ENCODE data around the gene PPP6R1.
"Not testable (repeated sequence)": the region's sequence is repeated elsewhere in the genome, so short reads cannot be mapped to it uniquely, and the experiment has no call there.

Gene PPP6R1

DNA sequence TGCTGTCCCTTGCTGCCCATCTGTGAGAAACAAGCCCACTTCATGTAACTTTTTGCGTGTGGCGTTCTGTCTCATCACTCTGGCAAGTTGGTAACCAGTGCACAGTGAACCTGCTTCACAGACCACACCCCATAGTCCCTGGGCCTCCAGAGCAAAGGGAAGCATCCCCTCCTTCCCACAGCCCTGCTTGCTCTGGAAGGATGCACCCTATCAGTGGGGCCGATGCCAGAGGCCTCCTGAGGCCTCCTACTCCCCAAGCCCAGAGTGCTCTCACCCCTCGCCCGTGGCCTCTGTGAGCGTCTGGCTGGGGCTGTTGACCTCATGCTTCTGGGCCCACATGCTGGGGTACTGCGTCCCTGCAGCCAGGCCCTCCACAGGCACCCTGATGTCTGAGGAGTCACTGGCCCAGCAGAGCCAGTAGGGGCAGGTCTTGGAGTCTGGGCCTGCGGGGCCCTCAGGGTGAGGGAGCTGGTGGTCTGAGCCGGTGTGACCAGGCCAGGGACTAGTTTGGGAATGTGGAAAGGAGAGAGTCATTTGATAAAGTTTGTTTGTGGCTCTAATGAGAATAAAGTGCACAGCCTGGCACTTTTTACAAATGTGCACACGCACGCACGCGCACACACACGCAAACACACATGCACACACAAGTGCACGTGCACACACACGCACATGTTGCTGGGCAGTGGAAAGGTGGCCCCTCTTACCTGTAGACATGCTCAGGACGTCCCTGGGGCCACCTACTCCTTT lies 35.4 kb downstream of the PPP6R1 start:
- no peak for DNase-seq

DNA sequence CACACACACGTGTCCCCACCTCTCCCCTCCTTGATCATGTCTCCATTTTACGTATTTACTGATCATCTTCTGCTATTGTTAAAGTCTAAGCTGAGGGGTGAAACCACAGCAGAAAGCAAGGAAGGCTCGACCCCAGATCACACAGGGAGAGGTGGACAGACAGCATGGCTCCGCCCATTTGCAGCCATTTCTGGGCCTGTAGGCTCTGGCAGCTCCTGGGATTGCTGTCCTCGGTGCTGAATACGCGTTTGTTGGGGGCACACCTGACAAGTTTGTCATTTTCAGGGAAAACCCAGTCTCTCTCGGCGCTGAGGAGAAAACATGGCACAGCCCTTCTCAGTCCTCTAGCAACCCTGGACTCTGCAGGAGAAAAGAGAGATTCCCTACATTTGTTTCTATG lies 38.3 kb downstream of the PPP6R1 start:
- DNase-seq: no peak

DNA sequence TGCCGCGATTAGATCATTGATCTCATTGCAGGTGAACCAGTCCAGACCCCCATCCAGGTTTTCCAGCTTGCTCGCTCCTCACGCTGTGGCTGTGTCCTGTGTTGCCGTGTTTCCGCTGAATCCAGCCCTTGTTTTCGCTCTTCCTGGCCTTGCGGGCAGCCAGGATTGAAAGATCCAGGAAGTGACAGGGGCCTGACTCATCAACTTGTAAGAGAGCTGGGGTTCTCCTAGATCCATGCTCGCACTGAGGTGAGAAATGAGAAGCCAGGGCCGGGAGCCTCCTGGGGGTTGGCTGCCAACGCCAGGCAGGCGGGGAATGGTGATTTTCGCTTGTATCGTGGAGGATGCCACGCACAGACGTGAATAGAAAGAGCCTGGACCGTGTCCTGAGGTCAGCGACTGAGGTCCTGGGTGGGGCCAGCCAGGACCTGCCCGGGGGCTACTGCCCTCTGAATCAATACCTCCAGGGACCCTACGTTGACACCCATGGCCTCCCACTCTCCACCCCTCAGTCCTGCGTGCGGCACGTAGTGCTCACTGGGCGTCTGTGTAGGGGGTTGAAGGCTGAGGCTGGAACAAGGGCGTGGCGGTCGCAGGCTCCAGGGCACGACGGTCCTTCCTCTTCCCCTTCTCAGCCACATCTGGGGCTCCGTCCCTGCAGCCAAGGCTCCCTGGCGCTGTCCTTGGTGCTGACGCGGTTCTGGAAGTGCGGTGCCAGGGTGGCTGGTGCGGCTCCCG lies 42.2 kb downstream of the PPP6R1 start:
- peak; percentile 94 for DNase-seq

DNA sequence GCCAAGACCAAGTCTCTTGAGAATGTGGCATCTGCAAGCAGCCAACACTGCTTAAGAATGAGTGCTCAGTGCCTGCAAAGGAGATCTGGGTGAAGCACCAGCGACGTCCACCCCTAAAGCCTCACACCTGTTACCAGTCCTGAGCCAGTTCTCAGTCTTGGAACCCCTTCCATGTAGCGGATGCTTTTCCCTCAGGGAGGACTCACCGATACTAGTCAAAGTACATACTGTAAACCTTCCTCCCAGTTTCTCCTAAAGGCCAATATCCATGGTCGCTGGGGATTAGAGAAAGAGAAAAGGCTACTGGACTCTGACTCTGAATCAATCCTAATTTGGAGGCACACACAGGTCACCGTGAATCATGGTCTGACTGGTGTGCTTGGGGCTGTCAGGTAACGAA lies 45.3 kb downstream of the PPP6R1 start:
- DNase-seq: no peak

DNA sequence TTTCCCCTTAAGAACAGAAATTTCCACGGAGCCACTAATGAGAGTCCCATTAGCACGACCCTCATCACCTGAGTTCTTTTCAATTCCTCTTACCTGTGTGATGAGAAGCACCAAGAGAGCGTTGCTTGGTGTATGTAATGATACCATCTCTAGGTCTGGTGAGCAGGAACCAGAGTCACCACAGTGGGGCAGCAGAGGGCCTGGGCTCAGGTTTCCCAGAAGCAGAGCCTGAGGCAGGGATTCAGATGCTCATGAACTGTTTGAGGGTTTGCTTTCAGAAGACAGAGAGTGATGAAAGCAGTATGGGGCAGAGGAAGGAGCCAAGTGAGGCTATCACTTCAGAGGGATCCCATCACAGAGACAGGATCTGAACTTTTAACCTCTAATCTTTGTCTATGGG lies 46.4 kb downstream of the PPP6R1 start:
- DNase-seq: no peak

DNA sequence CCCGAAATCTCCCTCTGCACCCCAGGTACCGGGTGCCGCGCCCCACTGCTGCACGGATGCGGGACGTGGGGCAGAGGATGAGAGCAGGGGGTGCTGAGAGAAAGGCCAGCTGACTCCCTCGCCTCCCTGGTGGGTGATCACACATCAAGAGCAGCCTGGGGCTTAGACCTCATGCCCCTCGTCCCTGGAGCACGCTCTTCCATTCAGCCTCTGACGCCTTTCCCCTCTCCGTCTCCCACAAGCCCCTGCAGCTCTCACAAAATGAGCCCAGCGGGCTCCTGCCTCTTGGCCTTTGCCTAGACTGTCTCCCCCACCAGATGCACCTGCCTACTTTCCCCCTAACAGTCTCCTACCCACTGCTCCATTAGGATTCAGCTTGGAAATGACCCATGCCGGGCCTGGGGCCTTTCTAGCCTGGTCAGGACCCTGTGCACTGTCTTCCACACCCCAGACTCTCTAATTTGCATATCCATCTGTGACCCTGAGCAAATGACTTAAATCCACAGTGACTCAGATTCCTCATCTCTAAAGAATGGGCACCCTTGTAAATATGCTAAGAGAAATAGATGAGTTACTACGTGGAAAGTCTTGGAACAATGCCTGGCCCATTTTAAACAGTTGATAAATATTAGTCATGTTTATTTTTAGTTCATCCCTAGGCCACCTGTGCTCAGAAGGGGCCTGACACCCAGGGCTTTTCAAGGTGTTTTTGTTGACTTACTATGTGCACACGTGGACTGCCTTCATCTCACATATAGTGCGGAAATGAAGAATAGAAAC lies 48.9 kb downstream of the PPP6R1 start:
- peak; percentile 42 for DNase-seq

DNA sequence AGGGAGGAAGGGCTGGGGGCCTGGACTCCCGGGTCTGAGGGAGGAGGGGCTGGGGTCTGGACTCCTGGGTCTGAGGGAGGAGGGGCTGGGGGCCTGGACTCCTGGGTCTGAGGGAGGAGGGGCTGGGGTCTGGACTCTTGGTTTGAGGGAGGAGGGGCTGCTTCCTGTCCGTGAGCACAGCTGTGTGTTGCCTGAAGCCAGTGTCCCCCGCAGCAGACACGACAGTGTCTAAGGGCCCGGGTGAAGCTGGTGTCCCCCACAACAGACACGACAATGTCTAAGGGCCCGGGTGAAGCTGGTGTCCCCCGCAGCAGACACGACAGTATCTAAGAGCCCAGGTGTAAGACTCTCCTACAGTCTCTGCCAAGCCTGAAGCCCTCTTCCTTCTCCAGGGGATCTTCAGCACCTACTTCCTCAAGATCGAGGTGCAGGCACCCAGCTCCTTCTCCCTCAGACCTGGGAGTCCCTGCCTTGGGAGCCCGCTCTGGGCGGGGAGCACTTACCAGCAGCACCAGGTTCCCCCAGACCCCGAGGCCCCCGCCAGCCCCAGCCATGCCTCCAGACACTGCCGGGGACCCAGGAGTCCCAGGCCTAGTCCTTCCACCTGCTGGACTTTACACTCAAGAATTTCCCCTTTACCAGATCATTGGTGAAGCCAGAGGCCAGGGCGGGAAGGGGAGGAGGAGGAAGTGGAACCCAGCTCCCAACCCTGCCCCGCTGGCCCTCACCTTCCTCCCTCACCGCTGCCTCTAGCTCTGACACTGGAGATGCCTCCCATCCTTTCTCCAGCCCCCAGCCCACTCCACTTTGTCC lies 49.7 kb downstream of the PPP6R1 start, which contains the start of gene PTPRH:
PTPRH (minus strand) TSS at position 622 of the 813 bp plus-strand sequence; CDS start at position 554, 68 bp downstream.
- DNase-seq: no peak

DNA sequence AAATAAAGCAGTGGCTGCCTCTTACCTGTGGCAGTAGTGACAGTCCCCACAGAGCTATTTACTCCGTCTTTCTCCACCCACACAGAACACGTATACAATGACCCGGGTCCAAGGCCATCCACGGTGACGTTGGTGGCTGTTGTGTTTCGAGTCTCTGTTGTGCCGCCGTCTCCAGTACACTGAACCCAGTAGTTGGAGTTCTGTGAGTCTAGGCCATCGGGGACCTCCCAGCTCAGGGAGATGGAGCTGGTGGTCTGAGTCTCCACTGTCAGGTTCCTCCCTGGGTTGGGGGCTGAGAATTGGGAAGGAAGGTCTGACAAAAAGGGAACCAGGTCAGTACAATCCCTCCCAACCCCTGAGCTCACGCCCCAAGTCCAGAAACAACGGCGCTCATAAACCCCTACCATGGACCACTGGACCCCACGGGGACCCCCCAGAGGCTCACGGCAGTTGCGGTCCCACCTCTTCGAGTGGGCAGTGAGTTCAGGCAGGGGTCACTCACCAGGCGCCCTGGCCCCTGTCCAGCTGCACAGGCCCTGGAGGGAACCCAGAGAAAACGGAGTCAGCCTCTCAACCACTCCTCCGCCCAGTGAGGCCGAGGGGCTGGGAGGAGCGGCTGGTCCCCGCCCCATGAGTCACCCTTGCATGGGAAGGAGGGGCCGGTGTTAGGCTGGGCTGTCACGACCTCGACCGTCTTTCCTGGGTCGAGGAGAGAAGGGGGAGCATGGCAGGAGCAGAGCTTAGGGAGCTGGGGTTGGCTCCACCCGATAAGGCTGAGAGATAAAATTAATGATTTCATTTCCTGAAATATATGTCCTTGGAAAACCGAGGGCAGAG lies 51.9 kb downstream of the PPP6R1 start:
- DNase-seq: no peak

DNA sequence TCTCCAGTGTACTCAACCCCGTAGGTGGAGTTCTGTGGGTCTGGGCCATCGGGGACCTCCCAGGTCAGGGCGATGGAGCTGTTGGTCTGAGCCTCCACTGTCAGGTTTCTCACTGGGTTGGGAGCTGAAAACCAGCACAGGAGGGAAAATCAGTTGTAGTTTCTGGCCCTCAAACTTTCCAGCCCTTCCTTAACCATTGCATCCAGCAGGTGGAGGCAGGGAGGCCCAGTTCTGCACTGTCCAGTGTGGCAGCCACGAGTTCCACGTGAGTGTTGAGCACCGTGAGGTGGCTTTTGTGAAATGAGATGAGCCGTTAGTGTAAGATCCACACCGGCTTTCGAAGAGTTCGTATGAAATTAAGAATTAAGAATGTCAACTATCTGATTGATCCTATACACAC lies 56.6 kb downstream of the PPP6R1 start:
- DNase-seq: not testable (repeated sequence)

DNA sequence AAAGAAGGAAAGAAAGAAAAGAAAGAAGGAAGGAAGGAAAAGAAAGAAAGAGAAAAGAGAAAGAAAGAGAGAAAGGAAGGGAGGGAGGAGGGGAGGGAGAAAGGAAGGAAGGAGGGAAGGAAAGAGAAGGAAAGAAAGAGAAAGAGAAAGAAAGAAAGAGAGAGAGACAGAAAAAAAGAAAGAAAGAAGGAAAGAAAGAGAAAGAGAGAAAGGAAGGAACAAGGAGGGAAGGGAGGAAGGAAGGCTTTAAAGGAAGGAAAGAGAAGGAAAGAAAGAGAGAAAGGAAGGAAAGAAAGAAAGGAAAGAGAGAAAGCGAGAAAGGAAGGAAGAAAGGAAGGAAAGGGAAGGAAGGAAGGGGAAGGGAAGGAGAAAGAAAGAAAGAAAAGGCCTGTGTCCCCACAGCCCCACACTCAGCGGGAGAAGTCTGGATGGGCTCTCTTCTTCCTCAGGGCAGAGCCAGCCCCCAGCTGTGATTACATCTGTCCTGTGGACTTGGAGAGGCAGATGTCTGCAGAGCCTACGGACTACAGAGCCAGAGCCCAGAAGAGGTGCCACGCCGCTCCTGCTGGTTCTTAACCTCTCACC lies 59.1 kb downstream of the PPP6R1 start:
- no peak for DNase-seq

DNA sequence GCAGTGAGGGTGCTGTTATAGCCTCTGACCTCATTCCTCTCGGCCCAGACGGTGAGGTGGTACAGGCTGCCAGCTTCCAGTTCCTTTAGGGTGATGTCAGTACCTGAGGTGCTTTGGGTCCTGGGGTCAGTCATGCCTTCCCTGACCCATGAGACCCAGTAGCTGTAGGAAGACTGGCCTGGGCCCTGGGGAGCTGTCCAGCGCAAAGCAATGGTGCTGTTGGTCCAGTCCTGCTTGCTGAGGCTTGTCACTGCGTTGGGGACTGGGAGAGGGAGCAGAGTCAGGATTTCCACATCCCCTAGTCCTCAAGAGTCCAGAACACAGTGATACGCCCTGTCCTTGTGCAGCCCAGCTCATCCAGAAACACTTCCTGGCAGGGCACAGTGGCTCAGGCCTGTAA lies 60.2 kb downstream of the PPP6R1 start:
- DNase-seq: no peak

DNA sequence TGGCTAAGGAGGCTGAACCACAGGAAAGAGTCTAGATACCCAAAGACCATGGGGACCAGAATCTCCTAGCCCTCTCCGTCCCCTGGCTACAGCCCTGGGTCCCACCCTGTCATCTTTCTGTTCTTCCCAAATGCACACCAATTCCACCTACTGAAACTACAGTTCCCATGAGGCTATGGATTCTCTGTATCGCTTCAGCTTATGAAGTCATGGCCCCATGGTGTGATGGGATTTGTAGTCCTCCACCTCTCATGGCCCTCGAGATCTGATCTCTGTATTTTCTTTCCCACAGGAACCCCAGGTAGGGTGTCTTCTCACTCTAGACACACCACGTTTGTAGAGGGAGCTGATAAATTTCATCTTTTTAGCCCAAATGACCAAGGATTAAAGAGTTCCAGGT lies 61.3 kb downstream of the PPP6R1 start:
- no peak for DNase-seq

DNA sequence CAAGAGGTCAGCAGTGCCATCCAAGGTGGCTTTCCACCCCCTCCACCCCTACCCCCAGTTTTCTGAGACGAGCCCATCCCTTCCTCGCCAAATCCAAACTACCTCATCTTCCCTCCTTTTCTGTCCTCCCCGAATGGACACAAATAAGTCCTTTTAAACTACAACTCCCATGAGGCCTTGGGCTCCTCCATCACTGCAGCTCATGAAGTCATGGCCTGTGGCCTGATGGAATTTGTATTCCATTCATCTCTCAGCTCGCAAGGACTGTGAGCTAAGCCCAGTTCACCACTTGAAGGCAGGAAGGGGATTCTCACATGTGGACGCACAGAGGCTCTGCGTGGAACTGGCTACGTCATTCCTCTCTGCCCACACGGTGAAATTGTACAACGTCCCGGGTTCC lies 62.0 kb downstream of the PPP6R1 start:
- DNase-seq: no peak

DNA sequence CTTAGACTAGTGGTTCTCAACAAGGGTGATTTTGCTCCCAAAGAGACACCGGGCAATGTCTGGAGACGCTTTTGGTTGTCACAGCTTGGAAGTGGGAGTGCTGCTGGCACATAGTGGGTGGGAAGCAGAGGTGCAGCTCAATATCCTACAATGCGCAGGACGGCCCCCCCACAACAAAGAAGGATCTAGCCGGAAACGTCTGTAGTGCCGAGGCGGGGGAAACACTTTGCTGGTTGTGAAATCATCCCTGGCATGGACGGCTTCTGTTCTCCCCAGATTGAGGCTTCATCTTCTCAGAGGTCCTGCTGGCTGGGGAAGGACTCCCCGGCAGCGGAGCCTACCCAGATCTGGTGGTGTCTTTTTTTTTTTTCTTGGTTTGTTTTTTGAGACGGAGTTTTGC lies 65.3 kb downstream of the PPP6R1 start:
- no peak for DNase-seq

DNA sequence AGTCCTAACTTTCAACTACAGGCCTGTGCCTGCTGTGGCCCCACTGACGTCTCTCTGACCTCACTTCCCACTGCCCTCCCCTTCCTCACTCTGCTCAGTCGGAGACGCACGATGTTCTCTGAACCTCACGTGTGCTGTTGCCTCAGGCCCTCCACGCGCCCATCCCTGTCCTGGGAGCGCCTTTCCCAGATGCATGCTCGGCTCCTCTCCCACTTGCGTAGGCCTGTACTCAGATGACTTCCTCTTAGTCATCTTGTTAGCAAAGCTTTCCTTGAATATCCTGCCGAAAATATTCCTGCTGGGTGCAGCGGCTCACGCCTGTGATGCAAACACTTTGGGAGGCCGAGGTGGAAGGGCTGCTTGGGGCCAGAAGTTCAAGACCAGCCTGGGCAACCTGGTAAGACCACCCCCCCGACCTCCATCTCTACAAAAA lies 69.4 kb downstream of the PPP6R1 start:
- DNase-seq: no peak

DNA sequence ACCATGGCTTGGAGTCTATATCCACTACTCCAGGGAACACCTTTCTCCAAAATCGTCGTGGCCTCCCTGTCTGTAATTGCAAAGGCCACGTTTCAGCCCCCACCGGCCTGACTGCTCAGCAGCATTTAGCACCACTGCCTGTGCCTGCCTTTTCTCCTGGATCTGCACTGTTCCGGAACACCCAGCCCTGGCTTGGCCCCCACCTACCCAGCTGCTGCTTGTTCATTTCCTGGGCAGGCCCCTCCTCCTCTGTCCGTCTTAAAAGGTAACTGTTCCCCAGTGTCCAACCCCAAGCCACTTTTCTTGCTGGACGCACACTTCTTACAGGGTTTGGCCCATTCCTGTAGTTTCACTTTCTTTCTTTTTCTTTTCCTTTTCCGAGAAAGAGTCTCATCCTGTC lies 70.2 kb downstream of the PPP6R1 start:
- no peak for DNase-seq

DNA sequence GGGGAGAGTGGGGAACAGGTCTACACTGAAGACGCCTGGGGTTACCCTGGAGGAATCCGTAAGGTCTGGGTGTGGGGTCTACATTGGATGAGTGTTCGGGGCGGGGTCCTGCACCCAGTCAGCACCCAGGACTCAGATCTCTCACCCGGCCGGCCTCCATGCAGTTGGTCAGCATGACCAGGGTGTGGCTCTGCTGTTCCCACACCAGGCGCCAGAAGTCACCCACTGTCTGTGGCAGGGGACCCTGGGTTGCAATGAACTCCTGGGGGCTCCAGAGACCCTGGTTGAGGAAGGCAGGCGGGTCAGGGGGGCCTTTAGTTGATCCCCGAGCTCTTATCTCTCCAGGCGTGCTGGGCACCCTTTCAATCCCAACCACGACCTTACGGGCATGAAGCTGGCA lies 72.7 kb downstream of the PPP6R1 start:
- DNase-seq: no peak

DNA sequence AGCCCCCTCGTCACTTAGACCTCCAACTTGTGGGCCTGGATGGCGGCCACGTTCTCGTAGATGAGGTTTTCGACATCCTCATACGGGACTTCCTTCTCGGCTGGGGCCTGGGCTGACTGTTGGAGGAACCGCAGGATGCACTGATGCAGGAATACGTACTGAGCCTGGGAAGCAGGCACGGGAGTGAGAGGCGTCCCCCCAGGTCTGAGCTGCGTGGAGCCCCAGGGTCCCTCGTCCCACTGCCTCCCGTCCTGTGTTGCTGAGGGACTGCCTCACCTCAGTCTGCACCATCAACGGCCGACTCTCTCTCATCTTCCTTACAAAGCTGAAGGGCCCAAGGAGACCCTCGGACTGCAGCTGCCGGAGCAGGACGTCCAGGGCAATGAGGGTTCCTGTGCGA lies 77.1 kb downstream of the PPP6R1 start:
- no peak for DNase-seq
